IPS-NIHi7 (cell line): ENCODE measurements around the gene FLT1.
A peak's percentile ranks its signal among the peaks of the same experiment; 100 is the strongest.

Experiments used
- DNase-seq: peaks from one replicate; pipeline ENCODE4 v3.0.0; 2012; ENCODE audit warnings: mixed read lengths; ENCODE audit errors: extremely low spot score

The FLT1 gene

DNA sequence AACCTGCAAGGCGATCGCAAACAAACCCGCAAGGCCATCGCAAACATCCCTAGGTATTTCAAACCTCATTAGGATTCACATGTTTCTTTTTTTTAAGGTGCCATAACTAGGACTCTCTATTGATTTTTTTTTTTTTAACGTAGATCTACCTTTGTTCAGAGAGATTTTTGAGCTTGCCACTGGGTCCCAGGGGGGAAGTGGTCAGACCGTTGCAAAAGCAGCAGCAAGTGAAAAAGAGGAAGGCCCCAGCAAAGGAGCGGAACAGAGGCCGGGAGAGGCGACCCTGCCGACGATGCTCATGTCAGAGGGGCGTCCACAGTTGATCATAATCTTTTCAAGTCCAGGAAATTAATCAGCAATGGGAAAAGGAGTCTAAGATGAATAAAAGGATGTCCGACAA, 32.7 kb upstream of the FLT1 start:
- no peak for DNase-seq

DNA sequence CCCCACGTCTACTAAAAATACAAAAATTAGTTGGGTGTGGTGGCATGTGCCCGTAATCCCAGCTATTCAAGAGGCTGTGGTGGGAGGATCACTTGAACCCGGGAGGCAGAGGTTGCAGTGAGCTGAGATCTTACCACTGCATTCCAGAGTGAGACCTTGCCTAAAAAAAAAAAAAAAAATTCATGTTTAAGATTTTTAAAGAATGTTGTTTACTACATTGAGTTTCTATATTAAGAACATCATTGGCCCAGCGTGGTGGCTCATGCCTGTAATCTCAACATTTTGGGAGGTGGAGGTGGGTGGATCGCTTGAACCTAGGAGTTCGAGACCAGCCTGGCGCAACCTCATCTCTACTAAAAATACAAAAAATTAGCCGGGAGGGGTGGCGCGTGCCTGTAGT, 31.9 kb upstream of the FLT1 start:
- DNase-seq: no peak

DNA sequence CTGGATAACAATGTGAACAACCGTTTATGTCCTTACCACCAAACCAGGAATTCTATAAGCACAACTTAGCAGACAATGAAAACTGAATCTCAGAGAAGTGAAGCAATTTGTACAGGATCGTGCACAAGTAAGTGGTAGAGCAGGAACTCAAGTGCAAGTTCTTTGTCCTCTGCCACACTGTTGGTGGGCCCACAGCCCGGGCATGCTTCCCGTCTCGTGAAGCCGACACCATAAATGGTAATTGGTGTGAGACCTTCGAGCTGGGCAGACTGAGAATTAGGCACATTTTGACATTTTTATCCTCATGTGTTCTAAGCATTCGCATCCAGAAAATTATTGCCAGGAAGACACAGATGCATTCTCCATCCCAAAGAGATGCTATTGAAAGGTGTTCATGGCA, 27.9 kb upstream of the FLT1 start:
- DNase-seq: no peak

DNA sequence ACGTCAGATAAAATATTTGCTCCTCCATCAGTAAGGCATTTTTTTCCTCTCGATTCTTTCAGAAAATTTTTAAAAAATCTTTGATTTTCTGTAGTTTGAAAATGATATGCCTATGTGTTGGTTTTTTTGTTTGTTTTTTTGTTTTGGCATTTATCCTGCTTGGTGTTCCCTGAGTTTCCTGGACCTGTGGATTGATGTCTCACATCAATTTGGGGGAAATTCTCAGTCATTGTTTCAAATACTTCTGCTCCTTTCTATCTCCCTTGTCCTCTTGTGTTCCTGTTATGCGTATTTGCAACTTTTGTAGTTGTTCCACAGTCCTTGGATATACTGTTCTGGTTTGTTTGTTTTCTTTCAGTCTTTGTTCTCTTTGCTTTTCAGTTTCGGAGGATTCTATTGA, 18.8 kb upstream of the FLT1 start:
- no peak for DNase-seq

DNA sequence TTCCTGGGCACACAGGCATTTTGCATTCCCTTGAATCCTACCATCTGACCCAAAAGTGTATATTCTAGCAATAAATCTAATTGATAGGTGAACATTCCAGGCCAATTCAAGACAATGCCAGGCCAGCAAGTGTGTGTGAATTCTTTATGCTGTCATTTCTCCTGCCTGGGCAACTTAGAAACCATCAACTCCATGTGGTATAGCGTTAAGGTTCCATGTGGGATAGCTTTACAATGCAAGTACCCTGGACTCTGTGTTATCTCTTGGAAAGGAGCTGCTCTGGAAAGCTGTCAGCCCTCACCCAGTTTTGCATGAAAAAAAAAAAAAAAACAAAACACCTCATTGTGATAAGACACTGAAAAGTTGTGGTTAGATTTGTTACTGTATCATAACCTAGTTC, 15.6 kb upstream of the FLT1 start:
- no peak for DNase-seq

DNA sequence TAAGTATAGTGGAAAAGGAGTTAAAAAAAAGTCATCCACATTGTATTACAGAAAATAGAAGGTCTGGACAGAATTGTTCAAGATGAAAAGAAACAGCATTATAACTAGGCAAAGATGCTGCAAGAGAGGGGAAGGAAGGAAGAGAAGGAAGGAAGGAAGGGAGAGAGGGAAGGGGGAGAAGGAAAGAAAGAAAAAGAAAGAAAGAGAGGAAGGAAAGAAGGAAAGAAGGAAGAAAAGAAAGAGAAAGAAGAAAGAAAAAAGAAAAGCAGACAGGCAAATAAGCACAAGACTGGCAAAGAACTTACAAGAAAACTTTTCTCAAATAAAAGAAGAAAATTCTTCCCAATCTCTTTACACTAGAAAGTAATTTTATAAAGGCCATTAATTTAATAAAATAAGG, 15.1 kb upstream of the FLT1 start:
- DNase-seq: no peak

DNA sequence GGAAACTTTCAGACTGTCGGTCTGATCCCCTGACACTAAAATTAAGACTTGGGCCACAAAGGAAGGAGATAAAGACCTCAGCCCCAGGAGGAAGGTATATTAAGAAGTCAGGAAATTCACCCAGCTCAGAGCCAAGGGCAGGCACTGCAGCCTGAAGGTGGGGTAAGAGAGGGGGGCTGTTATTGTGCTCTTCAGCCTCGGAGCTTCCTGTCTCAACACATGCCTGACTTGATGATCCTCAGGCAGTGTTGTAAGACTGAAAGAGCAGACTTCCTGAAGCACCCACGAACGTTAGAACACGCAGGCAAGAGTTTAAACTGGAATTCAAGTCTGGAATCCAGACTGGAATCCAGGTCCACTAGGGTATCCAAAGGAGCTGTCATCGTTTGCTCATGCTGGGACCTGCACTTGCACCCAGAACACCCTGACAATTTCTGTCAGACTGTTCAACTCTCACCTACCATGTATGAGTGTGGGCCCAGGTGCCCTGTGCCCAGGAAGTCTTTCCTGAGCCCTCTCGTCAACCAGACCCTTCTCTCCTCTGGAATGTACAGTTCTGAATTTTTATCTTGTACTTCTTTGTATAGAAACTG, 10.7 kb upstream of the FLT1 start:
- DNase-seq: no peak

DNA sequence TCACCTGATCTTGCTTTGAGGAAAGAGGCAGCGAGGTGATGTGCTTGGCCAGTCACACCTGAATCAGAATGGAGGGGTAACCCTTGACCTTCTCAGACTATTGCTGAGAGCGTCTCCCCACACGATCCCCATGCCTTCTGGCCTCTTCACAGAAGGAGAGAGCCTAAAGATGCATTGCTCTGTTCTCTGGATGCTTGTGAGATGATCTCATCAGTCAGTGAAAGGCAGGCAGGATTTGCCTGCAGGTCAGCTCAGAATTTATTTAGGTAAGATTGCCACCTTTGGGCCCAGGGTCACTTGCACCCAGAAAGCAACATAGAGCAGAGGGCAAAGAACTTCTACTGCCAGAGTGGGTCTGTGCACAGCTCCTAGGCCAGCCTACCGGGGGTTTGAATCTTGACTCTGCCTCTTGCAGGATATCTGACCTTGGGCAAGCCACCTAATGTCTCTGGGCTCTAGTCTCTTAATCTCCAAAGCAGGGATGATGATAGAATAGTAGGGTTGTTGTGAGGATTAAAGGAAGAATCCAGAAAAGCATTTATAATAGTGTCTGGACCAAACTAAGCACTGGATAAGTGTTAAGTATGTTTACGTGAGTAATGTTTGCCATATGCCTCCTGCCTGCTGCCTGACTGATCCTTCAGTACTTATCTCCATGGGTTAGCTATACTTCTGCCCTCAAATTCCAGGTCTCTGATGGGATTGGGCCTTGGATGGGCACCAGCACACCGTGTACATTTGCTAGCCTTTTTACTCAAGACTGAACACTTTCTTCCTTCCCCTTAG, 8.4 kb upstream of the FLT1 start:
- peak; percentile 52 for DNase-seq

DNA sequence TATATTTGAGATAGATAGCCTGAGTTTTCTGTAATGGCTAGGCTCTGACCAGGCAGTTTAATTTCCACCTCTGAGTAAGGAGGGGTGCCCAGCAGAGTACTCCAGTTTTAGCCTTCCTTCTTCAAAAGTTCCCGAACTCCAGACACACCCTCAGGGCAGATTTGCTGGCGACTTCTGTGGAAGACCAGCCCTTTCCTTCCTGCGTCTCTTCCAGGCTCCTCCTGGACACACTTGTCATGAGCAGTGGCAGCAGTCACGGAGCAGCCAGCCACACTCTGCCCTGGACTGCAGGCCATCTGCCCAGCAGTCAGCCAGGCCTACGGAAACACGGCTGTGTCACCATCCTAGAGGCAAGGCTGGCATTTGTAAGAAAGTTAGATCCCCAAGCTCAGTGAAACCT, 6.6 kb upstream of the FLT1 start:
- no peak for DNase-seq

DNA sequence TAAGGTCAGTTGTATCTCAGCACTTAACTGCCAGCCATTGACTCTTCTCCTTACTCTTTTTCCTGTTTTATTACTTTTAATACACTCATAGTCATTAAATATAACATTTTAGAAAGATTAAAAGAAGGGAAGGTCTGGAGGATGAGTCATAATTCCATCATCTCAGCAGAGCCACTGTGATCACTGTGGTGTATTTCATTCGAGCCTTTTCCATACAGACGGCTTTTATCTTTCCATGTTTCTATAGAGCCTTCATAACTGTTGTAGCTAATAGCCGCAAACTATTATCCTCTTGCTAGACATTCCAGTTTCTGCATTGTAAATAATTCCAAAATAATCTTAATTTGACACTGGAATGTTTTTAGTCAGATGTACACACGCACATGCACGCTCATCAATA, 4.7 kb upstream of the FLT1 start:
- no peak for DNase-seq

DNA sequence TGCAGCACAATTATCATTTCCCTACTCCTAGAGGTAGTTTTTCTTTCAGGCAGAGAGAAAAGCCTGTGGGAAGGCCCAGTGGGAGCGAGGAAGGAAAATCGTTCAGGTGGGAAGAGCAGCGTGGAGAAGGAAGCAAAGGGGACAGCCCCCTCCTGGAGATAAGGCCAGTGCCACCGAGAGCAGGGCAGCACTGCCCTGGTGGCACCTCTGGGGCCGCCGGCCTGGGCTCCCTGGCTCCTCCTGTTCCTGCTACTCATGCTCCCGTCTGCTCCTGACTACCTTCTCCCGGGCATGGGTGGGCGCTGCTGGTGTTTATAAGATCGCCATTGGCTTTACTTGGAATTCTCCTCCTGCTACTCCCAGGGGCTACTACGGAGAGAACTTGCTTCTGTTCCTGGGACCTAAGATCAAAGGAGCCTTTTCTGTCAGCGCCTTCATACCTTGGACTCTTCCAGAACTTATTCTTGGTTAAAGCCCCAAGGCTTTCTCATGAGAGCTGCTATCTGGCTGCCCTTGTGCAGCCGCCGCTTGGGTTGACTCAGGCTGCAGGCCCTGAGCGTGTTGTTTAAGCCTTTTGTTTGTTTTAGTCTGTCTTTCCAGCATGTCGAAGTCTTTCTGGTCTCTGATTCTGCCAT, 3.7 kb upstream of the FLT1 start:
- no peak for DNase-seq

DNA sequence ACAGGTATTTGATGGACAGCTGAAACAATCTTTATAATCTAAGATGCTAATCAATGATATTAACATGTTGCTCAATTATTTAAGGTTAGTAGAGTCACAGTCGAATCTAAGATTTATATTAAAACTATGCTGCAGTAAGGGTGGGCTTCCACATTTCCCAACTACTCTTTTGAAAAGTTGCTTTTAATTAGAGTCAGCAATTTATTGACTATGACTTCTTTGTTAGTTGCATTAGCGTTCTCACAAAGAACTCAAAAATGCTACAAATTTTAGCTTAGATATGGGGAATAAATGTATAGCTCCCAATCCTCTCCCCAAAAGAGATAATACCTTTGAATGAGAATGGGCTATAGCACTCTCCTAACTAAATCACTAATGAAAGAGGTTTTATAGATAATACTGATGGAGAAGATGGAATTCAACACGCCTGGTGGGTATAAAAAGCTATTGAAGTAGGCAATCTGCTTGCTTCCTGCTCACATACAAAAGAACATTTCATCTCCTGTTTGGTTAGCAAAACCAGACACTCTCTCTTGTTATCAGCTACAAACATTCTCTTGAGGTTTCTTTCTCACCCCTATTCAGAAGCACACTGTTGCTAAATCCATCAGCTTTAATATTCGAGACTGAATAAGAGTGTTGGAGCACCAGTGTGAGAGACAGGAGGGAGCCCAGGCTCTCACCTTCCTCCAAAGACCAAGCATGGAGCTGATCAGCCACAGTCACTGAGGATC, 2.4 kb upstream of the FLT1 start:
- no peak for DNase-seq

DNA sequence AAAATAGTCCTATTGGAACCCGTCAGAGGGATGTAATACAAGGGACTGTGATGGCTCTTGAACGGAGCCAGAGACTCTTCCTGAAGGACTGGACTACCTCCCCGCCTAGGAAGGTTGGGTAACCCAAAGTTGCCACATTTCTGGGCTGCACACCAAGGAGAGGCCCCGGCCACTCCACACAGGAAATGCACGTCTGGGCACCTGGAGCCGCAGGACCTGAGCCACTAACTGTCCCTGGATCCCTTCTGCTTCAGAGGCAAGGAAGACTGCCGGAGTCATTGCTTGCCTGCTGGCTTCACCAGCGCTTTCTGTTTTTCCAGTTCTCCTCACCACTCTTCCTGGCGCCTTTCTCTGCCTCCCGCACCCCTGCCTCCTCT, 1.2 kb upstream of the FLT1 start:
- no peak for DNase-seq

DNA sequence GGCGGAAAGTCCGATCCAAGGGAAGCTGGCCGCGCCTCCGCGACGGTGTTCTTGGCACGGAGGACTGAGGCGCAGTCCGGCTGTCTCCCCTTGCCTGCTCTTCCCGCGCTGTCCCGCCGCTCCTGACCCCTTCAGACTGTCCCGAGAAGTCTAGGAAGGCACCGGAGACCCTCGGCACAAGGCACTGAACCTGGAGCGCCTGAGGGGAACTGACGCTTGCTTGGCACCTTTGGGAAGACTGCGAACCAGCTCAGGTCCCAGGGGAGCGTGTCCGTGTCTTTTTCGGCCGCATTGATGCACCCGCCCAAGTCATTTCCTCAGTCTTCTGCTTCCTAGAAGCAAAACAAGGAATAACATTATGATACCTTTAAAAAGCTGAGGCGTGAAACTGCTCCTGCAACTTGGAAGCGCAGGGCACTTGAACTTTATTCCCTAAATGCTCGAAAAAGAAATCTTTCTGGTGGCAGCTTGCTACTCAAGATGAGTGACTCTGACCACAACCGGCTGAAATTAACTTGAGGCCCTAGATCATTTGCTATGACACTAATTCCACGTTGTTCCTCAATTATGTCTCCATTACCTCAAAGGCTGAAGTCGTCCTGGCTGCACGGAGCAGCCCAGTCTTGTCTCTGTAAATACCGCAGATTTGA, 735 bp upstream of the FLT1 start:
- DNase-seq: no peak

DNA sequence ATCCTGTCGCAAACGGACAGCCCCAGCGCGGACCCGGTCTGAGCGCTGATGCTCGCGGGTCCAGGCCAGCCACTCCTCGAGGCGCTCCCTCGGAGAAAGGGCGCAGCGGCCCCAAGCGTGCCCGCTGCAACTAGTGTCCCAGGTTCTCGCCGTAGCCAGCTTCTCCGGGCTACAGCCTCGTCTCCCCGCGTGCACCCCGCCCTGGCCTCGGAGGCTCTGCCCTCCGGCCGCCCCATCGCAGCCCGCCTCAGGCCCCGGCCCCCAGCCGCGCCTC, 487 bp downstream of the FLT1 start:
- DNase-seq: no peak

DNA sequence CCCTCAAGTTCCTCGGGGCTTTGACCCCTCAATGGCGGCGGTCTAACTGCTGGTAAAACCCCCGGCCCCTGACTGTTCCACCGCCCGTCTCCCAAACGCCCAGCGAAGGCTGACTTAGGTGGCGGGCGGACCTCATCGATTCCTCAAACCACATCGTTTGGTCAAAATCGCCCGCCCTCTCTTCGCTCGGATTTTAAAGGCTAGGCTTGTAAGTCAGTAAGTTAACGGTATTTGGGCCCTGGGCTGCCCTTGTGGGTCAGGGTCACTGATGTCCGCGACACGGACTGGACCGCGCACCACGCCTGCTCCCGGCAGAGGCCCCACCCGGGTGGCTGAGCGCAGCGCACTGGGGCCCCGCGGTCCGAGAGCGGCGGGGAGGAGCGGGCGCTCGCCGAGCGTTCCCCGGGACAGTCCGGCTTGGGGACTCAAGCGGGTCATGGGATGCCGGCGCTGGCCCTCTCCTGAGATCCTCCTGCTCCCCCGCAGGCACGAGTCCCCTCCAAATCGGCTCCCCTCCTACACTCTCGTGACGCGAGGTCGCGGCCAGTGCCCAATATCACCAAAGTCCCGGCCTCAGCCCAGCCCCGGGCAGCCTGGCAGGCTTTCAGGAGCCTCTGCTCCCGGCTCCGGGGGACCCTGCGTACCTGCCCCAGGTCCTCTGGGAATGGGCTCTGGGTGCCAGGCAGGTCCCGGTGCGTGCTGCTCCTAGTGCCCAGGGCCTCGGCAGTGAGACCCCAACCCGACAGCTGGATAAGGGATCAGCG, 1.0 kb downstream of the FLT1 start:
- DNase-seq: no peak

DNA sequence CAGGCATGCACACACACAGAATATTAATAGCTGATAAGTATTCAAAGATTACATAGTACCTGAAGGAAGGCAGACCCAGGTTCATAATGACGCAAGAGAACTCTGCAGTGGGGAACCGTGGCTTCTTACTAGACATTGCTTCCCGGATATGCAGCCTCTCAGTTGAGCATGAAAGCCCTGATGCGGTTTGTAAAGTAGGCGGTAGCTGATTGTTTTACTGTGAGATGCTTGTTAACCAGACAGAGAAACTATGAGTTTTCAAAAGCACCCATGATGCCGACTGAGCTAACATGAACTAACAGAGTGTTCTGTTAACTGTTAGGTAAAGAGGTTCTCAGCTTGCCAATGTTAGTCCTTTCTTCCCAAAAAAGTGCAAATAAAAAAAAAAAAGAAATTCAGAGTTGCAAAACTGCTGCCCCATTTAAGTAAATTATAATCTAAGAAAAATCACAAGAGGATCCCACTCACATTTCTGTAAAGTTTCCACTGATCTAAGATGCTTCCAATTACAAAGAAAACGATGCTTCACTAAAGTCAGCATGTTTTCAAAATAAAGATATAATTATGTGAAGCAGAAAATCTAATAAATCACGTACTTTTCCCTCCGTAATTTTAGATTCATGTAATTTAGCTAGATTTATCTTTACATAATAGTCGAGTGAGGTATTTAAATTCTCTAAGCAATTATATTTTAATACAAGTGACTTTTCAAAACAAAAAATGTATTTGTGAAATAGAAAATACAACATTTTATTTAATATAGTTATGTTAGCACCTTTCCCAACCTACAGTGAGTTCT, 2.2 kb downstream of the FLT1 start:
- DNase-seq: no peak

DNA sequence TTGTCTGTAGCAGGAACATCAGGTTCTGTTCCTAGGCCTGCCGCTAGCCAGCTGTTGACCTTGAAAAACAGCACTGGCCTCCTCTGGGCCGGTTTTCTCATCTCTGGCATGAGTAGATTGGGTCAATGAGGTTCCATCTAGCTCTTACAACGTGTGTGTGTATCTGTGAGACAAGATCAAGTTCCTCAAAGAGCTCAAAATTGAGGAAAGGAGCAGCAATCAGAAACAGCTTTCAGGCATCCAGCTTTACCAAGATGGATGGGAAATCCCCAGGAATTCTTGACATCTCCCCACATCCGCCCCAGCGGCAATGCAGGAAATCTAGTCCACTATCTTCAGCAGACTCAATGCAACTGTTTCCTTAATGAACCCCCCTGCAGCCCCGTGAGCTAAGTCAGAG, 4.9 kb downstream of the FLT1 start:
- DNase-seq: no peak

DNA sequence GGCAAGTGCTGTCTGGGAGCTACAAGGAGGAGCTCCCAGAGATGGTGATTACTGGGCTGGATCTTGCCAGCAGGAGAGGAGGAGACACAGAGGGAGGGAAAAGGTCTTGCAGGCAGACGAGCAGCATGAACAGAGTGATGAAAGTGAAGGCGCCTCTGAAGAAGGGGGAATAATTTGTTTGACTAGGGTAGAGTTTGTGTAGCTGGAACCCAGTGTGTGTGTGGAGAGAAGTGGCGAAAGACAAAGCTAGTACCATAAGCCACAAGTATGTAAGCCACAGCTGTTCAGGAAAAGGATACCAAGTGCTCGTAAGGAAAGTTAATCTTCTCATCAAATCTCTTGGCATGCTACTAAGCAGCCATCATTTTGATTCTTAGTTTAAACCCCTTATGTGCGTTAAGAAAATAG, 5.4 kb downstream of the FLT1 start:
- no peak for DNase-seq

DNA sequence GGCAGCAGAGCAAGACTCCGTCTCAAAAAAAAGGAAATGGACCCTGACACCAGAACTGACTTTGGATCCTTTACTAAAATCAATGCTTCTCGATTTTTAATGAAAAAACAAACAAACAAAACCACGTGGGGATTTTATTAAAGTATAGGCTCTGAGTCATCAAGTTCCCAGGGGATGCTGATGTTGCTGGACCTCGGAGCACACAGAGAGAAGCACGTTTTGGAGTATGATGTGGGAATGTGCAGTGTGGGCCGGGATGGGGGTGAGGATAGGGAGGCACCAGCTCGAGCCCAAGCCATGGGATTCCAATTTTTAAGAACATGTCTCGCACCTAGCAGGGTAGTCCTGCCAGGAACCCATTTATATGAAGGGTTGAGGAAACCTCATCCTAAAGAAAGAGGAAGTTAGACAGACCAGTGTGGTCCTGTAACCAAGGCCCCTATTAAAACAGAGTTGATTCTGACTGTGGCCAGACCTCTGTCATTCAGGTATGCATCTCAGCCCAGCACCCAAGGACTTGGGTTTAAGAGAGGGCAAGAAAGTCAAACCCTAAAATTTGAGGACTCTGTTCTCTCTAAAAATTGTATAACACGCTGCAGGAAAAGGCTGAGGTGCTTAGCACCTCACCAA, 6.4 kb downstream of the FLT1 start:
- no peak for DNase-seq
